Measurements from ENCODE around the gene OR10G3.

- TF ChIP-seq CTCF (IDR thresholded peaks at IDR 0.05) (no peak), POLR2A (IDR thresholded peaks at IDR 0.05) (no peak), EP300 (IDR thresholded peaks at IDR 0.05) (no peak)
Measured at GRCh38 chr14:21541413-21542074, 38.3 kb downstream of the OR10G3 start.
